ENCODE data around the gene CD44.

GRCh38 chr11:35116762-35117640 is 22.0 kb upstream of the CD44 start:
- TF ChIP-seq CTCF (IDR thresholded peaks at IDR 0.05) (no peak), POLR2A (IDR thresholded peaks at IDR 0.05) (no peak)

All from lower leg skin (tissue), 3 donors.